Endothelial cell (in vitro differentiated cells): Measurements from ENCODE around the gene CLCA1. TPM values are rescaled to one million over a fixed set of nuclear protein-coding genes. Genes with fewer than 3 reads are reported as not detected.
"Not testable (repeated sequence)": the region's sequence is repeated elsewhere in the genome, so short reads cannot be mapped to it uniquely, and the experiment has no call there.

Experiments used
- DNase-seq: peaks from one replicate; pipeline ENCODE4 v3.0.0; 2021; ENCODE audit warnings: low spot score
- H3K27ac Mint-ChIP-seq: one replicate; pipeline ENCODE4 v1.8.0; 2021; ENCODE audit warnings: mixed read lengths, inconsistent platforms; ENCODE audit not compliant: unreplicated experiment
- H3K27me3 Mint-ChIP-seq: one replicate; pipeline ENCODE4 v1.8.0; 2021; ENCODE audit warnings: mild to moderate bottlenecking, moderate library complexity, mixed read lengths, inconsistent platforms; ENCODE audit not compliant: unreplicated experiment
- H3K36me3 Mint-ChIP-seq: one replicate; pipeline ENCODE4 v1.8.0; 2021; ENCODE audit warnings: mild to moderate bottlenecking, low read depth, mixed read lengths, inconsistent platforms; ENCODE audit not compliant: unreplicated experiment
- H3K4me1 Mint-ChIP-seq: one replicate; pipeline ENCODE4 v1.8.0; 2021; ENCODE audit warnings: mild to moderate bottlenecking, mixed read lengths, inconsistent platforms; ENCODE audit not compliant: unreplicated experiment
- H3K4me3 Mint-ChIP-seq: one replicate; pipeline ENCODE4 v1.8.0; 2021; ENCODE audit warnings: mild to moderate bottlenecking, mixed read lengths, inconsistent platforms; ENCODE audit not compliant: unreplicated experiment
- H3K9me3 Mint-ChIP-seq: one replicate; pipeline ENCODE4 v1.8.0; 2021; ENCODE audit warnings: mixed read lengths, inconsistent platforms; ENCODE audit not compliant: unreplicated experiment
- CTCF ChIP-seq: fragments of 200-600 bp; sonication (generic); IDR thresholded peaks from one replicate; pipeline ENCODE4 v1.5.0; 2021; ENCODE audit warnings: antibody characterized with exemption; ENCODE audit not compliant: unreplicated experiment
- total RNA-seq: library from RNA; stranded (reverse); fragmentation: NEBNext Ultra II Directional; extraction: Animal tissue kit (Norgen Biotek cat#: 25700); gene quantifications from one replicate; pipeline ENCODE4 v1.2.1, GENCODE V29; 2021; ENCODE audit not compliant: unreplicated experiment

Gene CLCA1
- total RNA-seq, 1 donor from 2014 or later: not detected

GRCh38 chr1:86499987-86500593, 31.4 kb downstream of the CLCA1 start:
- no peaks in the 10 kb centered on the region for H3K9me3 Mint-ChIP-seq
- H3K27ac Mint-ChIP-seq: no peak overlapping the region
- no peaks in the 10 kb centered on the region for H3K36me3 Mint-ChIP-seq
- peaks cover 11% of the 10 kb centered on the region for H3K27me3 Mint-ChIP-seq
- peaks cover 26% of the 10 kb centered on the region for H3K4me1 Mint-ChIP-seq
- no peak overlapping the region for H3K4me3 Mint-ChIP-seq
- peak; percentile 100 for TF ChIP-seq CTCF
- DNase-seq: no peak

GRCh38 chr1:86500714-86501113, 32.0 kb downstream of the CLCA1 start:
- no peak for TF ChIP-seq CTCF
- H3K4me3 Mint-ChIP-seq: no peak overlapping the region
- no peaks in the 10 kb centered on the region for H3K9me3 Mint-ChIP-seq
- H3K36me3 Mint-ChIP-seq: no peaks in the 10 kb centered on the region
- peaks cover 26% of the 10 kb centered on the region for H3K4me1 Mint-ChIP-seq
- no peak for DNase-seq
- H3K27me3 Mint-ChIP-seq: peaks cover 11% of the 10 kb centered on the region
- H3K27ac Mint-ChIP-seq: no peak overlapping the region

DNA sequence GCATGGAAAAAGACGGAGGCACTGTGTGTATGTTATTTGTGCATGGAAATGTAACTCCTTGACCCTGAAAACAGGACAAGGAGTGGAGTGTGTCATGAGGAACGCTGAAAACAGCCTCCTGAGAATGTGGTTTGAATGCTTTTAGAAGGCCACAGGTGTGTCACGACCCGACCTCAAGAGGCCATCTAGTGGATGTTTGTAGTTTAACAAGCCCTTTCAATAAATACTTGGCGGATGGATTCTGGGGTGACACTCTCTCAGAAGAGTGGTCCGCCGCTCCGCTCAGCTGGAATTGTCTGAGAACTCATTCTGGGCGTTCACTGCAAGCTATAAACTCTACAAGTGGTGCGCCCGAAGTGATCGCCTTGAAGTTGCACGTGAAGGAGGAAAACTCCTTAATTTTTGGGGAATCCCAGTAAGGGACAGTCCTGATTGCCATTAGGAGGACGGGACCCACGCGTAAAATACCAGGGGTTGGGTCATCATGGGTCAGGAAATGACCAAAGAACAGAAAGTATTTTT, 33.5 kb downstream of the CLCA1 start:
- Mint-ChIP-seq H3K27me3 (peaks cover 11% of the 10 kb centered on the region), H3K4me1 (peaks cover 26% of the 10 kb centered on the region), H3K4me3 (peak overlapping the region; percentile 92), H3K27ac (peak overlapping the region; percentile 95)
- not testable (repeated sequence) for H3K36me3 Mint-ChIP-seq, H3K9me3 Mint-ChIP-seq
- DNase-seq: peak; percentile 56
- peak; percentile 76 for TF ChIP-seq CTCF

GRCh38 chr1:86502721-86503405, 34.1 kb downstream of the CLCA1 start:
- Mint-ChIP-seq H3K9me3 (no peaks in the 10 kb centered on the region), H3K27ac (peak overlapping the region; percentile 95), H3K27me3 (peaks cover 11% of the 10 kb centered on the region), H3K4me3 (peak overlapping the region; percentile 92), H3K36me3 (no peaks in the 10 kb centered on the region), H3K4me1 (peaks cover 26% of the 10 kb centered on the region)
- peak; percentile 27 for DNase-seq
- no peak for TF ChIP-seq CTCF
